Fibroblast of peridontal ligament (primary cell): ENCODE data around the gene ZNF525.
"Not testable (repeated sequence)": the region's sequence is repeated elsewhere in the genome, so short reads cannot be mapped to it uniquely, and the experiment has no call there.

ENCODE experiments used
- DNase-seq: peaks from one replicate; pipeline ENCODE4 v3.0.0-alpha.2; 2010; ENCODE audit errors: extremely low read depth

Gene ZNF525

DNA sequence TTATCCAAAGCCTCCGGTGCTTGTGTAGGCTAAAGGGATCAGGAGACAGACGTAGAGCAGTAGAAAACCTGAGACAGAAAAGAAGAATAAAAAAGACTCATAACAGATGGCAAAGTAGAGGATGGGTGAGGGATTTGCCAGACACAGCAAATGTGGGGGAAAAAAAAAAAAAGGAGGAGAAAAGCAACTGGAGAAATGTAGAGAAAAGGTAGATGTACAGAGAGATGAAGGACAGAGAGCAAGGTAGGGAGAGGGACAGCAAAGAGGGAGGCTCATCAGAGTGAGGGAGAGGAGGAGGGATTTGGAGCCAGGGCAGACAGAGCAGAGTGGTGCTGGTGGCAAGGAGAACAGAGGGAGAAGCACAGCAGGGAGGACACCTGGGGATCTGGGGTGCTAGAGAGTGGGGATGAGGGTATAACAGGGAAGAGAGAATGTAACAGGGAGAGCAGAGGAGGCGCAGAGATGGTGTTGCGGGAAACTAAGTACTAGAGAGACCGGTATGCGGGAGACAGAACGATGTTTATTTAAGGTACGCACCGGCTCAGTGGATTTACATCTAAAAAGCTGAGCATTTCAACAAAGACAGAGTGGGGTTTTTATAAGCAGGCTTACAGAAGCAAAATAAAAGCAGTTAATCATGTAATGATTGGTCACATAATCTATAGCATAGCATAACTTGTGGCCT is 30.5 kb downstream of the ZNF525 start:
- DNase-seq: not testable (repeated sequence)

DNA sequence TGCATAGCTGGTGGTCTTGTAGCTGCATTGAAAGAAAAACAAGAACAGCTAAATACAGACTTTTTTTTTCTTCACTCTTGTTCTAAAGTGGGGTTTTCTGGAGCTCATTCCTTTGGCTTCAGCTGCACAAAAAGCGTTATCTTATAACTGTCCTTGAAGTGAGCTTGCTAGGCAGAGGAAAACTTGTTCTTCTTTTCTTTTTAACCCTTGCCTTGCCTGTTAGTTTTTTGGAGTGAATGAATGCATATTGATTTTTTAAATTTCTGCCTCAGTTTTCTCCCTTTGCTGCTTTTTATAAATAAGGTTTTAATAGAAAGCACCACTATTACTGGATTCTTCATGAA is 31.0 kb downstream of the ZNF525 start:
- no peak for DNase-seq

DNA sequence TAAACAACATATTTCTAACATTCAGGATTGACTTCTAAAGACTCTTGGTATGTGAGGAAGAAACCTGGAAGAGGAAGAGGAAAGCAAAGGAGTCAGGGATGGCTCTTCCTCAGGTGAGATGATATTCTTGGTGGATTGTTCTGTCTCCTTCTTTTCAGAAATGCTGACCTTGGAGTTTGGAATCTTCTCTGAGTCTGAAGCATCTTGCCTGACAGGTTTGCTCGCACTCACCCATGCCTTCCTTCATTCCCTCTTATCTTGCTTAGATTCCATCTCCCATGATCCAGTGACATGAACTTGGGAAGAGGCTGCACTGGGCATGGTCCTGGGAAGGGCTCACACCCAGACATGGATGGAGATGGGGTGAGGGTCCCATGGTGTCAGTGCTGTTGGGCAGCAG is 32.4 kb downstream of the ZNF525 start:
- not testable (repeated sequence) for DNase-seq

GRCh38 chr19:53409505-53410204 is 44.1 kb downstream of the ZNF525 start:
- DNase-seq: no peak

GRCh38 chr19:53420520-53421315 is 55.2 kb downstream of the ZNF525 start:
- not testable (repeated sequence) for DNase-seq

DNA sequence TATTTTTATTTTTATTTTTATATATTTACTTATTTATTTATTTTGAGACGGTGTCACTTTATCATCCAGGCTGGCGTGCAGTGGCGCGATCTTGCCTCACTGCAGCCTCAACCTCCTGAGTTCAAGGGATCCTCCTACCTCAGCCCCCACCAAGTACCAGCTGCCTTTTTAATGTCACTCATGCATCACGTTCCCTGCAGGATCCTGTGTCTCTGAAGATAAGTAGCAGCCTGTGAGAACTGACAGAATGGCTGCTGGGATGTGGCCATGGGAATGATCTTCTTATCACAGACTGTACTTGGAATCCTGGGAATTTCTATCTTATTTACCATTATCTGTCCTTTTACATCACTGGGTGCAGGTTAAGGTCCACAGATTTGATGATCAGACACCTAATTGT is 57.0 kb downstream of the ZNF525 start:
- no peak for DNase-seq

DNA sequence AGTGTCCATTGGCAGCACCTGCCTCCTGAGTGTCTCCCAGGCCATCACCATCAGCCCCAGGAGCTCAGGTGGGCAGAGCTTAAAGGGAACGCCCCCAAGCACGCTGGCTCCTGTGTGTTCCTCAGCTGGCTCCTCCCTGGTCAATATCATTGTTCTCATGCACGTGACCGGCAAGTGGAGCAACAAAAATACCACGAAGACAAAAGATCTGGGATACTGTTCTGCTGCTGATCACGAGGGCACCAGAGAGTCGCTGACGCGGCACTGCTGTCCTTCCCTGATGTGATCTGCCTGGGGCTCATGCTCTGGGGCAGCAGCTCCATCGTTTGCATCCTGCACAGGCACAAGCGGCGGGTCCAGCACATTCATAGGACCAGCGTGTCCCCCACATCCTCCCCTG is 57.6 kb downstream of the ZNF525 start:
- not testable (repeated sequence) for DNase-seq

DNA sequence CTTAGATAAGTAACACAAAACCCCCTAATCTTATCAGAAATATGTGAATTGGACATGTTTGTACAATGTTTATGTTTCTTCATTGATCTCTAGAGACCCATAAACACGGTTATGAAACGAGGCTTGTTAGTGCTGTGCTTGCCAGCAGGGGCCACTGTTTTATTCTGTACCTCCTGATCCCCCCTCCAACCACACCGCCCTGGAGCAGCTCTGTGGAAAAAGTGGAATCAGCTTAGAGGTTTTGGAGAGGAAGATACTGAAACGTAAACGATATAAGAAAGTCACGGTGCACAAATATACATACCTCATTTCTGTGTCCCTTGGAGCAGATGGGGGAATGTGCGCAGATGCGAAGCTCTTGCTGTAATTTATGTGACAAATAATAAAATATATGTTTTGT is 58.2 kb downstream of the ZNF525 start:
- not testable (repeated sequence) for DNase-seq

GRCh38 chr19:53424968-53425597 is 59.6 kb downstream of the ZNF525 start:
- peak; percentile 68 for DNase-seq

DNA sequence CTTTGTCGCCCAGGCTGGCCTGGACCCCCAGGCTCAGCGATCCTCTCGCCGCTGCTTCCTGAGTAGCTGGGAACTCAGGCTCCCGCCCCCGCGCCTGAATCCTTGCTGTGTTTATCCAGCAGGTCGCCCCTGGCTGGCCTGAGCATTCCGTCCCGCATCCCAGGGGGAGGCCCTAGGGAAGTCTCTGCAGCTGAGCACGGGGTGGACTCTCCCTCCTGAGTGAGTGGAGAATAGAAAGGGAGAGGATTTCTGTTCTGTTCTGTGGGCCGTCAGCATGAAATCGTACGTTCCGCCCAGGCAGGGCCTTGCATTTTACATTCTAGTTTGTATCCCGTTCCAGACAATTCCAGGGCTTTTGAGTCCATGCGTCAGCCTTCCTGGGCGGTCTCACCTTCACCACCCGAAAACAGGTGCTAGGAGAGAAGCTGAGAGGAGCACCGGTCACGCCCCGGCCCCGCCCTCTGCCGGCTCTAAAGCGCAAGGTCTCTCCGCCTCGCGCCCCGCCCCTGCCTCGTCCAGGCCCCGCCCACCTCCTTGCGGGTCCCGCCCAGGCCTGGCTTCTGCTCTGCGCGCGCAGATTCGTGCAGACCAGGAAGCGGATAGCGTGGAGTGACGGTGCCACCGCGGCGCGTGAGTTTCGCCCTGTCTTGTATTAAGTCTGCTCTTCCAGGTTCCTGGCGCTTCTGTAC is 66.0 kb downstream of the ZNF525 start, which contains the start of gene ZNF761:
ZNF761 (plus strand) TSS at position 586 of the 689 bp plus-strand sequence. CDS start 15,285 bp downstream, outside the sequence.
- peak; percentile 78 for DNase-seq

GRCh38 chr19:53432088-53432661 is 66.7 kb downstream of the ZNF525 start:
- DNase-seq: no peak
